GM18858 (cell line): ENCODE results near the gene TMC7.

Source experiments
- ATAC-seq: cut with Tn5 transposase; IDR thresholded peaks from one replicate; pipeline ENCODE4 v1.9.1; 2021; ENCODE audit not compliant: unreplicated experiment

Gene TMC7

GRCh38 chr16:19110537-19111360, 127.0 kb downstream of the TMC7 start:
- no peak for ATAC-seq

DNA sequence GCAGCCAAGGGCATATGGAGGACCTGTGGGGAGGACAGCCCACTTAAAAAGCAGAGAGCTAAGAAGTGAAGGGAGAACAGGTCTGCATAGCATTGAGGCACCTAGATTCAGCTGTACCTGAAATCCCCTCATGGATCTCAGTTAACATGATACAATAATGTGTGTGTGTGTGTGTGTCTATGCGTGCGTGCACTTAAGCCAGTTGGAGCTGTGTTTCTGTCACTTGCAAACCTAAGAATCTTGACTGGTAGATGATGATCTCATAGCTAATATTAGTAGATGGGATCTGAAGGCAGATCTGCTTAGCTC, 128.3 kb downstream of the TMC7 start:
- ATAC-seq: no peak
